NCI-H1048 (cell line): Measurements from ENCODE around the gene ZNF532.

Experiments
- DNase-seq: peaks from one replicate; lab custom pipeline; 2025; lab: John Stamatoyannopoulos, UW

ZNF532 gene

DNA sequence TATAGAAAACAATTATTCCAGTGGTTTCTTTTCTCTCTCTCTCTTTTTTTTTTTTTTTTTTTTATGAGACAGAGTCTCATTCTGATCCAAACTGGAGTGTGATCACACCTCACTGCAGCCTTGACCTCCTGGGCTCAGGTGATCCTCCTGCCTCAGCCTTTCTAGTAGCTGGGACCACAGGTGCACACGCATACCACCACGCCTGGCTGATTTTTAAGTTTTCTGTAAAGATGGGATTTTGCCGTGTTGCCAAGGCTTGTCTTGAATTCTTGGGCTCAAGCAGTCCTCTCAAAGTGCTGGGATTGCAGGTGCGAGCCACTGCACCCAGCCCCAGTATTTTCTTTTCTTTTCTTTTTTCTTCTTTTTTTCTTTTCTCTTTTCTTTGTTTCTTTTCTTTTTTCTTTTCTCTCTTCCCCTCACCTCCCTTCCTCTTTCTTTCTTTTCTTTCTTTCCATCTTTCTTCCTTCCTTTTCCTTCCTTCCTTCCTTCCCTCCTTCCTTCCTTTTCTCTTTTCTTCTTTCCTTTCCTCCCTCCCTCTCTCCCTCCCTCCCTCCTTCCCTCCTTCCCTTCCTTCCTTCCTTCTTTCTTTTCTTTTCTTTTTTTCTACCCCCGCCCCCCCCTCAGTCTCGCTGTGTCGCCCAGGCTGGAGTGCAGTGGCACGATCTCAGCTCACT is 76.9 kb downstream of the ZNF532 start:
- DNase-seq, result no peak

DNA sequence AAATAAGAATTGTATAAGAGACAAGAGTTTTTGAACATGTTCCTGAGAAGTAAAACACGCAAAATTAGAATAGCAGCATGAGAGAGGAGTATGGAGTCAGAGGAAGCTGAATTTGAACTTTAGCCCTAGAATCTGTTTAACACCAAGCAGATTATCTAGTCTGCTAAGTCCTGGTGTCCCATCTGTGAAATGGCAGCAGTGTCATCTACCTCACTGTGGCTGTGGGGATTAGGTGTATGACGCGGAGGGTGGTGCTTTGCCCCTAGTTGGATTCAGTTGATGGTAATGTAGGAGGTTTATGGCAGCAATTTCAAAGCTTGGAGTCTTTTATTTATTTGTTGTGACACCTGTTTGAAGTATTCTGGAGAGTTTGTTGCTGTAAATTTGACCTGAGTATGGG is 79.2 kb downstream of the ZNF532 start:
- no peak for DNase-seq

DNA sequence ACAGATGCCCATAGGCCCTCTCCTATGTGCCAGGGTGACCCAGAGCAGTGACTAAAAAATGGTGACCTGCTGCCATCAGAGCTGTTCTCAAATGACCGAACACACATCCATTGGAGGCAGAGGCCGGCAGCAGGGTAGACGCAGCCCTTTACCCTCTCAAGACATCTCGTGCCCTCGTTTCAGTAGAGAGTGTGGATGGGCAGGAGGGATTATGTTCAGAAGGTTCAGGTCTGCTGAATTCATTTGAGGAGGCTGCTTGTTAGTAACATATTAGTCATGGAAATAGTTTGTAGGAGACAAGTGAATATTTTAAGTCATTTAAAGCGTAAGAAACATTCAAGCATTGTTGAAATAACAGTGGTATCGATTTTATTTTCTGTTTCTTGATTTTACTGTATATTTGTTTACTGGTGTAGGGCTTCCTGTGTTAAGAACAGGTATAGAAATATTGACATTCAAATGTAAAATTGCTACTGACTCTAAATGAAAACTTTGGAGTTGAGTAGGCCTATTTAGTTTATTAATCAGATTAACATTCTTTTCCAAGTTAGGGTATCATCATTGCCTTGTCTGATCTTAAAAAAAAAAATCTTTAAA is 82.6 kb downstream of the ZNF532 start:
- DNase-seq, result no peak

DNA sequence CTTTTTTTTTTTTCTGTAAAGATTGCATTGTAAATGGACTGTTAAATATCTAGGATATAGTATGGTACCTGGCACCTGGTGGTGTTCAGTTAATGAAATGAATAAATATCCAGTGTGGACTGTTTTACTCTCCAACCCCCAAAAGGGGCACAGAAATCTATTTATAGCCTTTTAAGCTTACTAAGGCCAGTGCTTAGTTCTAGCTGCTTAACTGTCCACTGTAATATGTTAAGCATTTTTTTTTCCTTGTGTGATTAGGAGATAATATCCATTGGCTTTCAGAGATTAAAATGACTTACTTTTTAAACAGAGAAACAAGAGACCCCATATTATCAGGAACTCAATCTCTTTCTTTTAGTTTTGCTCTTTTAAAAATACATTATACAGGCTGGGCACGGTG is 84.4 kb downstream of the ZNF532 start:
- DNase-seq, result no peak

DNA sequence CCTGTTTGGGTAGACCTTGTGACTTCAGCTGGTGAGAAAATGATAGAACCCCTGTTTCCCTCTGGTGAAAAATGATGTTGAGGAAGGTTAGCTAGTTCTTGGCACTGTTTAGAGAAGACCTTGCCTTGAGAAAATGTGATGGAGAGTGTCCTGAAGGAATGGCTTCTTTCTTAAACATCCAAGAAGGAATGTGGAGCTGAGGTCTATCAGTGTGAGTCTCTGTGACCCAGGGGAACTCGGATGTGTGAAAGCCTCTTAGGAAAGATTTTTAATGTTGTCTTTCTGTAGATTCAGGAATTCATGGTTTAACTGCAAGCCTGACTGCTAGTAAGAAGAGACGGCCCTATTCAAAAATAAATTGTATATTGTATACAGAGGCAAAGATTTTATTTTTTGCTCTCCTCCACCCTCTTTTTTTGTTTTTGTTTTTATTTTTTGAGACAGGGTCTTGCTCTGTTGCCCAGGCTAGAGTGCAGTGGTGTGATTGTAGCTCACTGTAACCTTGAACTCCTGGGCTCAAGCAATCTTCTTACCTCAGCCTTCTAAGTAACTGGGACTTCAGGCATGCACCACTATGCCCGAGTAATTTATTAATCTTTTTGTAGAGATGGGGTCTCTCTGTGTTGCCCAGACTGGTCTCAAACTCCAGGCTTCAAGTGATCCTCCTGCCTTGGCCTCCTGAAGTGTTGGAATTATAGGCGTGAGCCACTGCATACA is 87.5 kb downstream of the ZNF532 start:
- DNase-seq, result no peak

DNA sequence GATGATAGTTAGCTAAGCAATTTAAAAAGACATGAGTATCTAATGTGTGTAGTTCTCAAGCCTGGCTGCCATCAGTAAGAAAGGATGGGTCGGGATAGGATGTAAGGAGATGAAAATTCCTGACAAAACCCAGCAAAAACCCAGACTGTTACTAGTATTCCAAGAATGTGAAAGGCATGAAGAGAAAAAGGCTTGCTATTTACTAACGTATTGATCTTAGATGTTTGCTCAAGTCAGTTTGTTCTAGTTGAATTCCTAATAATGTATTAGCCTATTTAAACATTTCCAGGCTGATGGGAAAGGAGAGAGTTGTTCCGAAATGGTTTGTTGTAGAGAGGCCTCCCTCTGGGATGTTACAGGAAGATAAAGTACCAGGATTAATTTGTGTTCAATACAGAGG is 88.2 kb downstream of the ZNF532 start:
- DNase-seq, result no peak

DNA sequence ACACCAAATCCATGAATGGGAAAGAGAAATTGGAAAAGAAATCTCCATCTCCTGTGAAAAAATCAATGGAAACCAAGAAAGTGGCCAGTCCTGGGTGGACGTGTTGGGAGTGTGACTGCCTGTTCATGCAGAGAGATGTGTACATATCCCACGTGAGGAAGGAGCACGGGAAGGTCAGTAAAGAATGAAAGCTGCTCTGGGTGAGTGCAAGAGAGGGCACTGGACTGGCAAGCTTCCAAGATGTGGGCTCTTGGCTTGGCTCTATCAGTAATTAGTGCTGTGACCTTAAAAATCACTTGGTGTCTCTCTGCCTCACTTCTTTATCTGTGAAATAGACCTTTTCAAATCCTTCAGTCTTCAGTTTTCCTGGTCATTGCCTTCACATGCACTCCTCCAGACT is 89.0 kb downstream of the ZNF532 start:
- no peak for DNase-seq

DNA sequence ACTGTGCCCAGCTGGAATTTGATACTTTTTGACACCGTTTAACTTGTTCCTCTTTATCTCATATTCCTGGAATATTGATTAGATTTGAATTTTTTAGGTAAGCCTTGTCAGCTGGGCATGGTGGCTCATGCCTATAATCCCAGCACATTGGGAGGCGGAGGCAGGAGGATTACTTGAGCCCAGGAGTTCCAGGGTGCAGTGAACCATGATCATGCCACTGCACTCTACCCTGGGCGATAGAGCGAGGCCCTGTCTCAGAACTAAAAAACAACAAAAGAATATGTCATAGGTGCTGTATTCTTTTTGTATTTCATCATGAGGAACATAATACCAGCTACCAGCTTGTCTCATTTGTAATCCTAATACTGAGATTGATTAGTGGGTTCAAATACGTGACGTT is 90.3 kb downstream of the ZNF532 start:
- no peak for DNase-seq

DNA sequence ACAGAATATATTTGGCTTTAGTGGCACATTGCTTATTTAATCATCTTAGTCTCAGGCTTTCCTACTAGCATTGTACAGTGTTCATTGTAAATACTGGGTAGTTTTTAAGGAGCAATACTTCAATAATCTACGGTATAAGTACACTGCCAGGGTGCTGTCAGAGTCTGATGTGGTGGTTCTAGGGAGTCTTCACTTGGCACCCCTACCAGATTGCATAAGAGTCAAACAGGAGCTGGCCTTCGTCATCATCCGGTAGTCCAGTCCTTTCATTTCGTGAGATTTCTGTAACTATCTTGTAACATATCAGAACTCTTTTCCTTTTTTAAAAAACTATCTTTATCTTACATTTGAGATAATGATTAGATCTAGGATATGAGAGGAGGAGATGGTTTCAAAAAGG is 91.1 kb downstream of the ZNF532 start:
- DNase-seq, result no peak

DNA sequence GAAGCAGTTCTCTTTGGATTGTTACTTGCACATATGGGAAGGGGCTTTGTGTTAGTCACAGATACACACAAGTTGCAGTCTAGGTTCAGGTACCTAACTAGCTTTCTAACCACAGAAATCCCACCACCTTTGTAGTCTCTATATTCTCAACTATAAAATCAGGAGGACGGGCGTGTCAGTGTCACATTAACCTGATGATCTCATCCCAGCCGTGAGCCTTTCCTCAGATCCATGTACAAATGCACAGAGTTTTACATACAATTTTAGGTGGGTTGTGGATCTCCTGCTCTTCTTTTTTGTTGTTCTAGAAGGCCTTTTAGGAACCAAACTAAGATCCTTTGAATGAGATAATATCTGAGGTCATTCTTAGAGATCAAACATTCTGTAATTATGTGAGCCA is 94.0 kb downstream of the ZNF532 start:
- no peak for DNase-seq

DNA sequence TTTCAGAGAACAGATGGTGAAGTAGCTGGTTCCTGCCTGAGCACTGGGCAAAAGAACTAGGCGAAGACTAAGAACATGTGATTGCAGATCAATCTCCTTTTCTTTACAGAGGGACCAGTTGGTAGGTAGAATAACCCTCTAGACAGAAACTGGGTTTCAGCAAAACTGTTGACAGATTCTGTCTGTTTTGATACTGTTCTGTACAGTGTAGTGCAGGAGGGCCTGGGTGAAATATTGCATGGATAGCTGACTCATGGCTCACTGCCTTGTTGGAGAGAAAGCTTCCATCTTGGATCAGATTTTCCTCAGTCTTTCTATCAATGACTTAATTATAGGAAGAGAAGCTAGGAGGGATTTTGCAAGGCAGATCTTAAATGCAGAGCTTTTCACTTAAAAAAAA is 95.8 kb downstream of the ZNF532 start:
- DNase-seq, result no peak

DNA sequence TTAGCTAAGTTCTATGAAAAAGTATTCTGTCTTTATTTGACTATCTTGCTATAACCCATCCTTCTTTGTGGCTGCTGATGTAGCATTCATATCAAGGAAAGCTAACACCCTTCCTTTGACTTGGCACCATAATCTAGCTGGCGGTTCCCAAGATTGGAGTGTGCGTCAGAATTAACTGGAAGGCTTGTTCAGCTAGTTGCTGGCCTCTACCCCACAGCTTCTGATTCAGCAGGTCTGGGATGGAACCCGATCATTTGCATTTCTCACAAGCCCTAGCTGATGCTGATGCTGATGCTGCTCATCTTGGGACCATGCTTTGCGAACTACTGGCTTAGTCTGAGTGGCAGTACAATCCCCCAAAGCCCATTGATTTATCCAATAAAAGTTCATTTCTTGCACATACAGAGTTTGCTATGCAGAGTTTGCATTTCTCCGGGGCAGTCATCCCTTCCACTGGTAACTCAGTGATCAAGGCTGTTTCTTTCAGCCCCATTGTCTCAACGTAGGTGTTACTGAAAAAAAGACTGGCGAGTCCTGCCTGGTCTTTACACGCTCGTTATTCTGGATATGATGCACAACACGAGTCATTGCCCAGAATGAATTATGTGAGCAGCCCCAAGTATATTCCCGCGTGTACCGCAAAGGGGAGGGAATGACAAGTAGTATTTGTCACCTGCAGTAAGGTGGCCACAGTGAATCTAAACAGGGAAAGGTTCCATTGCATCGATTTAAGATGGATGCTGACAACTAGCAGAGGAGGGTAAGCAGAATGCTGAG is 96.5 kb downstream of the ZNF532 start:
- no peak for DNase-seq

DNA sequence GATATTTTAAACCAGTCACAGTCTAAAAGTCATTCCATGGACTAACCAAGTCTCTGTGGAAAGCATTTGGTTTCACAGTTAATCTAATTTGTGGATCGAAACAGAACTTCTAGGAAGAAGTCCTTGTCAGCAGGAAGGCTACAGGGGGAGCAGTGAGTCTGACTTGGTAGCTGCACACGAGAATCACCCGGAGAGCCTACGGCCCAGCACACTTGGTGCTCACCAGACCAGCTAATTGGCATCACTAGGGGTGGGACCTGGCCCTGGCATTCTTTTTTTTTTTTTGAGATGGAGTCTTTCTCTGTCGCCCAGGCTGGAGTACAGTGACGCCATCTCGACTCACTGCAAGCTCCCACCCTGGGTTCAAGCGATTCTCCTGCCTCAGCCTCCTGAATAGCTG is 97.7 kb downstream of the ZNF532 start:
- DNase-seq, result no peak

DNA sequence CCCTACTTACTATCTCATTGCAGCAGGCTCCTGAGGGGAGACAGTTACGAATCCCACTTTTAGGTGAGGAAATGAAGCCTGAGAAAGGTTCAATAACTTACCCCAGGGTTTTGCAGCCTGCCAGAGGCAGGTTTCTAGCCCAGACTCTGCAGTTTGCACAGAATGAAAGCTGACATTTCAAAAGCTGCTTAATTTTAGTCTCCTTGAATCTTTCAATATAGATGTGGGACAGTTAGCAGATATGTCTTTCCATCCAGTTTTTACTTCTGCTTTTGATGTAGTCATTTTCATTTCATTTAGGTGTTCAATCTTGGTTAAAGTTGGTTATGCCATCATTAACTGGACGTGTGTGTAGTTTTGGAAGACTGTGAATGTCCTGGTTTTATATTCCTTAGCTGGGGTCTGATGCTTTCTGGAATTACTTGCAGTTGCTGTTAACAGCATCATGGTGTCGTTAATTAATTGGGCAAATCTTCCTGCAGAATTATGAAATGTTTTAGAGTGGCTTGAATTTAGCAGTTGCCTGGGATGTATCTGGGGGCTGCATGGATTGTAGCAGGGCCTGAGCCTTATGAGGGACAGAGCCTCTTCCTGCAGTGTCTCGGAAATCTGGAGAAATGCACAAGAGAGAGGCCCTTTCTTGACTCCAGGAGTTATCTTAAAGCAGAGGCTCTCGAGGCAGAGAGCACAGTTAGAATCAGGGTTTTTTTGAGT is 100.8 kb downstream of the ZNF532 start:
- no peak for DNase-seq

DNA sequence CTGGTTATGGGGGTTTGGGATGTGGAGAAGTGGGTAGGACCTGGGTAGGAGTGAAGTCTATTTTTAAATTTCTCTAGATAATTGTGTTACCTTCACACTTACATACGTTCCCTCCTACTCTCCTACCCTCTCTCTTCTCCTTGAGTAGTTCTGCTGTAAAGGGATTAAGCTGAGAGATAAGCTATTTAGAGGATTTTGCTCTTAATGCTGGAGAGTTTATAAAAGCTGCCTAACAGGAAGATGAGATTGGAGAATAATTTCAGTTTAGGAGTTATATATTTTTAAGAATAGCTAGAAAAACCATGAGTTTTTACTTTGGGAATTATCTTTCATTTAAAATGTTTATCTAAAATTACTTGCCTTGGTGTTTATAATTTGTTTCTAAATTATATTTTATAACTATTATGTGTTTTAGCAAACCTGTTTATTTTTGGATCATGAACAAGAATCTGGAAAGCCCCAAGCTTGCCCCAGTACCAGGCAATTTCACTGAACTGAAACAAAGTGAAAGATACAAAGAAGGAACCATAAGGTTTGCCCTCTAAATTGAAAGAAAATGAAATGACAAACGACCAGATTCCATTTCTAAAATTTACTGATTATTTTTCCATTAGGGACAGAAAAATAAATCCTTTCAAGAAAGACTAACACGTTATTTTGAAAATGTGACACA is 101.5 kb downstream of the ZNF532 start:
- DNase-seq, result no peak

DNA sequence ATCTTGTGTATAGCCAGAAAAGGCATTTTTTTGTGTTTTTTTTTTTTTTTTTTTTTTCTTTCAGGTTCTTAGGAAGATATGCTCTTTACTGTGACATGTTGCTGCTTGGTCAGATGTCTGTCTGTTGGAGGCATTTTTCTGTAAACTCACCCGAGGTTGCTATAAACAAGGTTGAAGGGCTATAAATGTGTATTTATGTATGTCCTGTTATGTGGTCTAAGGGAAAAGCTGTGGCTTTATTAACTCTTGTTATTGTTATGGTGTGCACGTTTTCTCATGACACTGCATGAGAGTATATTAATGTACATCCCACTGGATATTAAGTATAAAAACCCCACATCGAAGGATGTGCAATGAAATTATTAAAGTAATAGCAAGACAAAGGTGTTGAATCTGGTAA is 102.0 kb downstream of the ZNF532 start:
- no peak for DNase-seq

DNA sequence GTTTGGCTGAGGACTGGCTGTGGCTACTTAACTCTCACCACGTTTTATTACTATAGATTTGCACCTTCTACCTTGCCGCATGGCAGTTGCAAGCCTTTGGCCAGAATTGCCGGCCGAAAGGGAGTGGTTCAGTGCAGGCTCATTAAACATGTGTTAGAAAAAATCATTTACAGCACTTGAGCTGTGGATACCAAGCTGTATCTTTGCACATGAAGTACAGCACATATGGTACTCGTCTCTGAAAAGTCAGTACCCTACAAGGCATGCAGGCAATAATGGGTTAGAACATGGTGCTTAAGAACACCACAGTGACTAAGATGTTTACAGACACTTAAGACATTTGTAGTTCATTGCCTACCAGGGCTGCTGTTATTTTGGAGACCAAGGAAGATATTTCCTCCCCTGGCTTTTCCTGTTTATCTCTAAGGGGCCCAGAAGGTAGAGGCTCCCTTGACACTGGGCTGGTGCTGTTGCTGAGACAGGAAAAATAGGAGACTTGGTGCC is 103.1 kb downstream of the ZNF532 start:
- no peak for DNase-seq

DNA sequence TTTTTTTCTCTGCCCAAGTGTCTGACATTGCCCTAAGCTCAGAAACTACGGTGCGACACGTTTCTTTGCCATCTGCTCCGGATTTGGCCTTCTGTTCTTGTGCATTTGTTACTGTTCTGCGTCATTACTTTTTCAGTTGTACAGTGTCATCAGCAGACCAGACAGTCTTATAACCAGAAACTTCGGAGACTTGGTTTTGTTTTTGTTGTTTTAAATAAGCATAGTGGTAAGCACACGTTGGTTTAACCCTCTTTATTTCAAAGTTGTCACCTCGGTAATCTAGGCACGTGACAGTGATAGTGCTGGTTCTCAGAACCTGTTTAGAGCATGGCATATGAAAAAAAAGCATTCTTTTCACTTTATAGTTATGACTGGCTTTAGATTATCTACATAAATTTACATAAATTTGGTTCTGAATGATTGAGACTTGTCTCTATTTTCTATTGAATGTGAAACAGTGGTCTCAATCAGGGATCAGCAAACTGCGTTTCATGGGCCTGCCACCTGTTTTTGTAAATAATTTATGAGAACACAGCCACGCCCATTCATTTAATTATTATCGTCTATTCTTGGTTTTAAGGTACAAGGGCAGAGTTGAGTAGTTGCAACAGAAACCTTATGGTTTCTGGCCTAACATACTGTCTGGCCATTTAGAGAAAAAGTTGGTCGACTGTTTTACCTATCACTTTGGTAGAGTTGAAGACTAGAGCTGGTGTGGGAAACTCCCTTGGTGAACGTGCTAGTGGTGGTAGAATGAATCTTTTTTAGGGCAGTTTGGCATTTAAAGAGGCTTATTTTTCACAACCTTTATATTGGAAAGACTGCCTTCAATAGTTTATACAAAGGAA is 106.5 kb downstream of the ZNF532 start:
- no peak for DNase-seq

DNA sequence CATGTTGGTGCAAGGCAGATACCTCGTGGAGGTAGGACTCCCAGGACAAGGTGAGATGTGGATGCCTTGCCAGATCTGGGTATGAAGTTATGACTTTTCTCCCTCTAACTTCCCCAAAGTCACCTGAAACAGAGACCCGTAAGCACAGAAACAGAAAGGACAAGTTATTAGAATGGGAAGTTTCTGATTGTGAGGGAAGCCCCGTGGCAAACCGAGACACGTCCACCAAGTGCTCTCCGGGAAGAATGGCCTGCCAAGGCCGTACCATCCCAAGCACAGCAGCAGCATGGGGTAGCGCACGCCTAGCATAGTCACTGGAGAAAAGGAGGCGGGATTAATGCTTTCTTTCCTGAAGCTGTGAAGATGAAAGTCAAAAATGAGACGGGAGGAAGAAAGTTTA is 110.6 kb downstream of the ZNF532 start:
- no peak for DNase-seq

DNA sequence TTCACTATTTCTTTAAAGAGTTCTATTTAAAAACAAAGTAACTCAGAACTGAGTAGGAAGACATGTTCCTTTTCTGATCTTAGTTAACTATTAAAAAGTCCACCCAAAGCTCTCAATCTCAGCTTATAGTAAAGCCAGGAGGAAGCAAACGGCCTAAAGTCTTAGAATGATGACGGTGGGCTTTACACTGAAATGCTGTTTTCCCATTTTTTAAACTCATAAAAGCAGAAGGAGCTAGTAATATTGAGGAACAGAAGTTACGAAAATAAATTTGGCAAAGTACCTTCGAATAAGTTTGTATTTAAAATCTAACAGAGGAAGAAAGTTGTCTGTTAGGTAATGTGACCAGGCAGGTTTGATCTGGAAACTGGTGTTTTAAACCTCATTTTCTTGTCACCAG is 111.1 kb downstream of the ZNF532 start:
- no peak for DNase-seq
